CD4-positive, CD25-positive, alpha-beta regulatory T cell (primary cell): Measurements from ENCODE around the gene KLF16. TPM values are rescaled to one million over a fixed set of nuclear protein-coding genes. Genes with fewer than 3 reads are reported as not detected.

Experiments used
- ATAC-seq, 2 donors: fragments of 150-1000 bp; cut with Tn5 transposase; one replicate each; pipeline ENCODE4 v1.10.0; 2021; ENCODE audit warnings: low read depth in 2 of 2, moderate number of reproducible peaks in 2 of 2, moderate library complexity in 1 of 2
- DNase-seq, 3 donors: peaks; one replicate each; pipeline versions ENCODE4 v3.0.0 to v3.0.0-alpha.2; 2012 to 2022; ENCODE audit warnings: mixed read lengths in 1 of 3
- H3K27ac ChIP-seq: one replicate; pipeline ENCODE4 v1.7.0; 2013; ENCODE audit warnings: mild to moderate bottlenecking, low read length; ENCODE audit not compliant: insufficient read depth, poor library complexity, severe bottlenecking
- H3K27me3 ChIP-seq: one replicate; pipeline ENCODE4 v1.7.0; 2013; ENCODE audit warnings: low read length; ENCODE audit not compliant: control insufficient read depth, insufficient read depth
- H3K36me3 ChIP-seq: one replicate; pipeline ENCODE4 v1.7.0; 2013; ENCODE audit warnings: mild to moderate bottlenecking, low read length, moderate library complexity; ENCODE audit not compliant: control insufficient read depth, insufficient read depth
- H3K4me1 ChIP-seq: 2 replicates; pipeline ENCODE4 v1.7.0; 2013; ENCODE audit warnings: mild to moderate bottlenecking, low read length; ENCODE audit not compliant: insufficient read depth, control insufficient read depth, poor library complexity, severe bottlenecking
- H3K4me3 ChIP-seq: one replicate; pipeline ENCODE4 v1.7.0; 2013; ENCODE audit warnings: low read depth, mild to moderate bottlenecking, low read length, moderate library complexity
- H3K9me3 ChIP-seq, 2 experiments: 1 replicate in 1 of 2; 2 replicates in 1 of 2; pipeline ENCODE4 v1.7.0; 2013; ENCODE audit warnings: low read length in 2 of 2, mild to moderate bottlenecking in 1 of 2, moderate library complexity in 1 of 2; ENCODE audit not compliant: control insufficient read depth in 2 of 2
- H3K27ac Mint-ChIP-seq, 3 donors: one replicate each; pipeline ENCODE4 v1.8.0; 2020 to 2022; ENCODE audit warnings: mild to moderate bottlenecking in 3 of 3, mixed read lengths in 3 of 3, moderate library complexity in 2 of 3
- H3K27me3 Mint-ChIP-seq: one replicate; pipeline ENCODE4 v1.8.0; 2022; ENCODE audit warnings: mild to moderate bottlenecking, mixed read lengths
- H3K36me3 Mint-ChIP-seq: one replicate; pipeline ENCODE4 v1.8.0; 2020; ENCODE audit warnings: mixed read lengths
- H3K4me1 Mint-ChIP-seq, 4 donors: one replicate each; pipeline ENCODE4 v1.8.0; 2020 to 2022; ENCODE audit warnings: mixed read lengths in 4 of 4, mild to moderate bottlenecking in 1 of 4
- H3K4me3 Mint-ChIP-seq, 4 donors: one replicate each; pipeline ENCODE4 v1.8.0; 2020 to 2022; ENCODE audit warnings: mild to moderate bottlenecking in 4 of 4, mixed read lengths in 4 of 4, moderate library complexity in 3 of 4
- H3K9me3 Mint-ChIP-seq, 7 donors: one replicate each; pipeline ENCODE4 v1.8.0; 2020 to 2022; ENCODE audit warnings: mixed read lengths in 7 of 7, mild to moderate bottlenecking in 3 of 7, moderate library complexity in 2 of 7
- polyA plus RNA-seq, 4 donors: library from polyadenylated mRNA; unstranded; fragments of 300-500 nt; fragmentation: Illumina TruSeq; gene quantifications; one replicate each; pipeline ENCODE4 v1.2.3, GENCODE V29; 2021
- total RNA-seq: library from RNA; stranded (reverse); gene quantifications from one replicate; pipeline ENCODE4 v1.2.3, GENCODE V29; 2022

Gene KLF16
- total and polyA plus RNA-seq, 5 donors from 2014 or later = 0.28 to 40.6 (median 0.76) TPM

GRCh38 chr19:1873524-1874473 lies 10.4 kb upstream of the KLF16 start:
- Mint-ChIP-seq H3K27me3 (peaks cover 5% of the 10 kb centered on the region), H3K36me3 (peaks cover 4% of the 10 kb centered on the region), H3K9me3 (peaks cover 0 to 5% (median 0%) of the 10 kb centered on the region in 7 donors), H3K4me3 (peak overlapping the region; percentile 90 to 98 (median 96)), H3K4me1 (peaks cover 5 to 49% (median 22%) of the 10 kb centered on the region in 4 donors), H3K27ac (peak overlapping the region; percentile 18 to 99 (median 97))
- DNase-seq (no peak), ATAC-seq (no peak)
- no peaks in the 10 kb centered on the region for H3K36me3 ChIP-seq
- H3K27ac ChIP-seq = peak overlapping the region; percentile 93
- peak overlapping the region; percentile 91 for H3K4me3 ChIP-seq
- peaks cover 38% of the 10 kb centered on the region for H3K4me1 ChIP-seq
- H3K9me3 ChIP-seq = no peaks in the 10 kb centered on the region
- H3K27me3 ChIP-seq = no peaks in the 10 kb centered on the region

GRCh38 chr19:1872807-1873523 lies 9.6 kb upstream of the KLF16 start:
- no peaks in the 10 kb centered on the region for H3K9me3 ChIP-seq
- H3K27me3 Mint-ChIP-seq = peaks cover 5% of the 10 kb centered on the region
- peaks cover 38% of the 10 kb centered on the region for H3K4me1 ChIP-seq
- no peaks in the 10 kb centered on the region for H3K36me3 ChIP-seq
- no peak for DNase-seq
- H3K4me3 ChIP-seq = no peak overlapping the region
- H3K27me3 ChIP-seq = no peaks in the 10 kb centered on the region
- no peak overlapping the region for H3K27ac ChIP-seq
- H3K27ac Mint-ChIP-seq = peak overlapping the region in 2 of 3 donors; percentile 26 to 99
- H3K9me3 Mint-ChIP-seq = peaks cover 0 to 5% (median 0%) of the 10 kb centered on the region in 7 donors
- peak overlapping the region in 2 of 4 donors; percentile 11 to 48 for H3K4me3 Mint-ChIP-seq
- peaks cover 5 to 51% (median 22%) of the 10 kb centered on the region in 4 donors for H3K4me1 Mint-ChIP-seq
- peaks cover 4% of the 10 kb centered on the region for H3K36me3 Mint-ChIP-seq
- no peak for ATAC-seq

- Mint-ChIP-seq H3K4me1 (peaks cover 5 to 56% (median 22%) of the 10 kb centered on the region in 4 donors), H3K27ac (no peak overlapping the region), H3K36me3 (peaks cover 4% of the 10 kb centered on the region), H3K27me3 (peaks cover 5% of the 10 kb centered on the region), H3K4me3 (no peak overlapping the region), H3K9me3 (peaks cover 0 to 5% (median 0%) of the 10 kb centered on the region in 7 donors)
- DNase-seq = no peak
- no peaks in the 10 kb centered on the region for H3K9me3 ChIP-seq
- no peak overlapping the region for H3K27ac ChIP-seq
- no peaks in the 10 kb centered on the region for H3K27me3 ChIP-seq
- ATAC-seq = no peak
- H3K4me3 ChIP-seq = no peak overlapping the region
- peaks cover 36% of the 10 kb centered on the region for H3K4me1 ChIP-seq
- no peaks in the 10 kb centered on the region for H3K36me3 ChIP-seq
Measured at GRCh38 chr19:1871630-1872029, 8.3 kb upstream of the KLF16 start.

- Mint-ChIP-seq H3K27me3 (peaks cover 5% of the 10 kb centered on the region), H3K36me3 (peaks cover 4% of the 10 kb centered on the region), H3K4me1 (peaks cover 5 to 52% (median 20%) of the 10 kb centered on the region in 4 donors), H3K4me3 (peak overlapping the region in 1 of 4 donors; percentile 47), H3K9me3 (peaks cover 0 to 5% (median 0%) of the 10 kb centered on the region in 7 donors), H3K27ac (no peak overlapping the region)
- Histone ChIP-seq H3K4me1 (peaks cover 32% of the 10 kb centered on the region), H3K36me3 (no peaks in the 10 kb centered on the region), H3K27ac (no peak overlapping the region), H3K4me3 (no peak overlapping the region), H3K27me3 (no peaks in the 10 kb centered on the region), H3K9me3 (no peaks in the 10 kb centered on the region)
- DNase-seq (no peak), ATAC-seq (no peak)
Measured at GRCh38 chr19:1871140-1871597, 7.8 kb upstream of the KLF16 start.

GRCh38 chr19:1868971-1869370 lies 5.6 kb upstream of the KLF16 start:
- no peaks in the 10 kb centered on the region for H3K27me3 ChIP-seq
- Mint-ChIP-seq H3K27ac (no peak overlapping the region), H3K9me3 (no peaks in the 10 kb centered on the region), H3K4me1 (peaks cover 0 to 40% (median 8%) of the 10 kb centered on the region in 4 donors), H3K36me3 (peaks cover 2% of the 10 kb centered on the region), H3K4me3 (peak overlapping the region in 1 of 4 donors; percentile 76), H3K27me3 (no peaks in the 10 kb centered on the region)
- H3K36me3 ChIP-seq = no peaks in the 10 kb centered on the region
- H3K27ac ChIP-seq = no peak overlapping the region
- H3K4me3 ChIP-seq = no peak overlapping the region
- no peak for ATAC-seq
- no peak for DNase-seq
- H3K4me1 ChIP-seq = peaks cover 30% of the 10 kb centered on the region
- no peaks in the 10 kb centered on the region for H3K9me3 ChIP-seq

GRCh38 chr19:1867349-1867724 lies 4.0 kb upstream of the KLF16 start:
- no peak for ATAC-seq
- Mint-ChIP-seq H3K4me1 (peaks cover 0 to 28% (median 6%) of the 10 kb centered on the region in 4 donors), H3K27ac (peak overlapping the region in 1 of 3 donors; percentile 55)

GRCh38 chr19:1866693-1867348 lies 3.4 kb upstream of the KLF16 start:
- ATAC-seq (no peak), DNase-seq (no peak)
- peak overlapping the region in 2 of 4 donors; percentile 56 to 86 for H3K4me3 Mint-ChIP-seq
- H3K27me3 Mint-ChIP-seq = no peaks in the 10 kb centered on the region
- Histone ChIP-seq H3K36me3 (no peaks in the 10 kb centered on the region), H3K4me1 (peaks cover 19% of the 10 kb centered on the region), H3K27ac (no peak overlapping the region), H3K9me3 (no peaks in the 10 kb centered on the region), H3K27me3 (no peaks in the 10 kb centered on the region), H3K4me3 (no peak overlapping the region)
- no peaks in the 10 kb centered on the region for H3K36me3 Mint-ChIP-seq
- peaks cover 0 to 26% (median 9%) of the 10 kb centered on the region in 4 donors for H3K4me1 Mint-ChIP-seq
- no peaks in the 10 kb centered on the region for H3K9me3 Mint-ChIP-seq
- peak overlapping the region in 2 of 3 donors; percentile 7 to 73 for H3K27ac Mint-ChIP-seq

More at GRCh38 chr19:1867349-1867724, 4.0 kb upstream of the KLF16 start:
- H3K36me3 ChIP-seq = no peaks in the 10 kb centered on the region
- Mint-ChIP-seq H3K9me3 (no peaks in the 10 kb centered on the region), H3K27me3 (no peaks in the 10 kb centered on the region), H3K4me3 (peak overlapping the region in 2 of 4 donors; percentile 41 to 76), H3K36me3 (no peaks in the 10 kb centered on the region)
- peaks cover 15% of the 10 kb centered on the region for H3K4me1 ChIP-seq
- H3K27ac ChIP-seq = no peak overlapping the region
- no peaks in the 10 kb centered on the region for H3K27me3 ChIP-seq
- H3K4me3 ChIP-seq = no peak overlapping the region
- no peak for DNase-seq
- H3K9me3 ChIP-seq = no peaks in the 10 kb centered on the region
